HS-5 (cell line): Measurements from ENCODE around the gene ZPBP2.
A peak's percentile ranks its signal among the peaks of the same experiment; 100 is the strongest.
"Not testable (repeated sequence)": the region's sequence is repeated elsewhere in the genome, so short reads cannot be mapped to it uniquely, and the experiment has no call there.

ENCODE experiments used
- DNase-seq: peaks from one replicate; pipeline ENCODE4 v3.0.0-alpha.2; 2012; ENCODE audit warnings: low read depth

ZPBP2 gene

GRCh38 chr17:39855911-39856649 is 11.9 kb upstream of the ZPBP2 start:
- DNase-seq, result not testable (repeated sequence)

- no peak for DNase-seq
These were observed 6.8 kb upstream of the ZPBP2 start for GRCh38 chr17:39861235-39861634.

GRCh38 chr17:39863244-39863917 is 4.6 kb upstream of the ZPBP2 start:
- DNase-seq, result no peak

GRCh38 chr17:39863918-39864746 is 3.9 kb upstream of the ZPBP2 start, which contains the start of gene IKZF3:
TSS of gene IKZF3 (minus strand) at chr17:39864312. CDS start at chr17:39864126, 186 bp downstream.
- peak; percentile 10 for DNase-seq

- no peak for DNase-seq
These were observed 1.8 kb upstream of the ZPBP2 start for GRCh38 chr17:39866013-39866730.

- DNase-seq, result no peak
These were observed 720 bp upstream of the ZPBP2 start for GRCh38 chr17:39867084-39867879.

GRCh38 chr17:39868554-39868942 is 546 bp downstream of the ZPBP2 start:
- DNase-seq, result no peak

- DNase-seq, result no peak
These were observed 2.8 kb downstream of the ZPBP2 start for GRCh38 chr17:39870776-39871175.

GRCh38 chr17:39871801-39872200 is 3.8 kb downstream of the ZPBP2 start:
- DNase-seq, result no peak

GRCh38 chr17:39872751-39873150 is 4.7 kb downstream of the ZPBP2 start:
- DNase-seq, result no peak

- not testable (repeated sequence) for DNase-seq
These were observed 18.1 kb downstream of the ZPBP2 start for GRCh38 chr17:39886102-39886501.

GRCh38 chr17:39887078-39887477 is 19.1 kb downstream of the ZPBP2 start:
- no peak for DNase-seq

- DNase-seq, result no peak
These were observed 21.2 kb downstream of the ZPBP2 start for GRCh38 chr17:39889200-39889599.

- no peak for DNase-seq
These were observed 26.8 kb downstream of the ZPBP2 start for GRCh38 chr17:39894681-39895376.

GRCh38 chr17:39898088-39898487 is 30.1 kb downstream of the ZPBP2 start:
- no peak for DNase-seq

GRCh38 chr17:39899215-39899614 is 31.2 kb downstream of the ZPBP2 start:
- DNase-seq, result no peak

- not testable (repeated sequence) for DNase-seq
These were observed 34.0 kb downstream of the ZPBP2 start for GRCh38 chr17:39902027-39902426.

- DNase-seq, result no peak
These were observed 35.3 kb downstream of the ZPBP2 start for GRCh38 chr17:39903158-39903884.

- no peak for DNase-seq
These were observed 36.9 kb downstream of the ZPBP2 start for GRCh38 chr17:39904990-39905288.

GRCh38 chr17:39908789-39909352 is 40.9 kb downstream of the ZPBP2 start:
- DNase-seq, result no peak
